Endodermal cell (in vitro differentiated cells): ENCODE measurements around the gene SRD5A1. TPM values are rescaled to one million over a fixed set of nuclear protein-coding genes. Genes with fewer than 3 reads are reported as not detected.

Experiments used
- DNase-seq: peaks from one replicate; pipeline ENCODE4 v3.0.0-alpha.2; 2017
- H3K27ac ChIP-seq: 2 replicates; pipeline ENCODE4 v1.5.1; 2013; ENCODE audit warnings: mild to moderate bottlenecking, low read depth, low read length, moderate library complexity
- H3K27me3 ChIP-seq: 2 replicates; pipeline ENCODE4 v1.6.1; 2013; ENCODE audit warnings: mild to moderate bottlenecking, low read length, moderate library complexity; ENCODE audit not compliant: insufficient read depth, control insufficient read depth, poor library complexity, severe bottlenecking
- H3K36me3 ChIP-seq: 2 replicates; pipeline ENCODE4 v1.7.0; 2013; ENCODE audit warnings: mild to moderate bottlenecking, low read length, moderate library complexity; ENCODE audit not compliant: control insufficient read depth, insufficient read depth
- H3K4me1 ChIP-seq: one replicate; pipeline ENCODE4 v1.7.0; 2013; ENCODE audit warnings: low read length; ENCODE audit not compliant: control insufficient read depth, insufficient read depth
- H3K4me3 ChIP-seq: 2 replicates; pipeline ENCODE4 v1.5.1; 2013; ENCODE audit warnings: mild to moderate bottlenecking, low read length, moderate library complexity
- H3K9ac ChIP-seq: 2 replicates; pipeline ENCODE4 v1.6.1; 2013; ENCODE audit warnings: mild to moderate bottlenecking, low read length, moderate library complexity; ENCODE audit not compliant: poor library complexity, severe bottlenecking; ENCODE audit errors: extremely low read depth
- H3K9me3 ChIP-seq: 2 replicates; pipeline ENCODE4 v1.6.1; 2013; ENCODE audit warnings: mild to moderate bottlenecking, low read length, moderate library complexity; ENCODE audit not compliant: control insufficient read depth
- H3K27ac Mint-ChIP-seq: 2 replicates; pipeline ENCODE4 v1.8.0; 2020; ENCODE audit warnings: mixed read lengths
- H3K27me3 Mint-ChIP-seq: 2 replicates; pipeline ENCODE4 v1.8.0; 2021; ENCODE audit warnings: mild to moderate bottlenecking, mixed read lengths; ENCODE audit not compliant: insufficient read depth
- H3K36me3 Mint-ChIP-seq: 2 replicates; pipeline ENCODE4 v1.8.0; 2020; ENCODE audit warnings: low read depth, mixed read lengths
- H3K4me1 Mint-ChIP-seq: 2 replicates; pipeline ENCODE4 v1.8.0; 2020; ENCODE audit warnings: mixed read lengths
- H3K4me3 Mint-ChIP-seq: 2 replicates; pipeline ENCODE4 v1.8.0; 2020; ENCODE audit warnings: mild to moderate bottlenecking, moderate library complexity, mixed read lengths
- H3K9me3 Mint-ChIP-seq: 2 replicates; pipeline ENCODE4 v1.8.0; 2020; ENCODE audit warnings: mild to moderate bottlenecking, mixed read lengths
- CTCF ChIP-seq: fragments of 200-600 bp; sonication (generic); conservative IDR thresholded peaks from 2 replicates; pipeline ENCODE4 v1.5.0; 2021; ENCODE audit warnings: antibody characterized with exemption, mild to moderate bottlenecking
- WGBS, 2 experiments: methylation state at CpG; one replicate each; pipeline versions ENCODE4 v1.1.5 to v1.1.7; 2013; ENCODE audit warnings: missing lambda C conversion rate in 2 of 2, mixed read lengths in 1 of 2; ENCODE audit not compliant: insufficient coverage in 1 of 2, insufficient read length in 1 of 2; 5-methylcytosine and 5-hydroxymethylcytosine counted together
- total RNA-seq, 2 donors: library from RNA; stranded (reverse); fragmentation: NEBNext Ultra II Directional in 1 of 2; extraction: Animal tissue kit (Norgen Biotek cat#: 25700) in 1 of 2; gene quantifications; 2 replicates in 1 of 2; 3 replicates in 1 of 2; pipeline ENCODE4 v1.2.1, GENCODE V29; 2021

The SRD5A1 gene
- total RNA-seq, 2 donors from 2014 or later, result 15.0 to 16.2 TPM

- H3K27ac ChIP-seq, result no peak overlapping the region
- peaks cover 10% of the 10 kb centered on the region for H3K36me3 ChIP-seq
- H3K9ac ChIP-seq, result no peak overlapping the region
- Mint-ChIP-seq H3K4me3 (no peak overlapping the region), H3K27me3 (no peaks in the 10 kb centered on the region), H3K27ac (no peak overlapping the region), H3K9me3 (peaks cover 9% of the 10 kb centered on the region), H3K4me1 (peaks cover 8% of the 10 kb centered on the region), H3K36me3 (peaks cover 25% of the 10 kb centered on the region)
- no peaks in the 10 kb centered on the region for H3K4me1 ChIP-seq
- no peaks in the 10 kb centered on the region for H3K9me3 ChIP-seq
- TF ChIP-seq CTCF, result no peak
- DNase-seq, result no peak
- no peak overlapping the region for H3K4me3 ChIP-seq
- 96% methylated on average over 7 of the region's 9 CpGs; no CpG with 5 or more reads in 1 of the 2 experiments for whole genome bisulfite sequencing, 2 experiments
- no peaks in the 10 kb centered on the region for H3K27me3 ChIP-seq
These were observed 16.4 kb downstream of the SRD5A1 start for GRCh38 chr5:6649681-6650080.

GRCh38 chr5:6652025-6652424 lies 18.8 kb downstream of the SRD5A1 start:
- no peak for DNase-seq
- Histone ChIP-seq H3K4me3 (no peak overlapping the region), H3K36me3 (peaks cover 33% of the 10 kb centered on the region), H3K27me3 (no peaks in the 10 kb centered on the region), H3K27ac (no peak overlapping the region), H3K9ac (no peak overlapping the region), H3K4me1 (no peaks in the 10 kb centered on the region), H3K9me3 (no peaks in the 10 kb centered on the region)
- Mint-ChIP-seq H3K4me3 (no peak overlapping the region), H3K4me1 (peaks cover 8% of the 10 kb centered on the region), H3K9me3 (peaks cover 9% of the 10 kb centered on the region), H3K27ac (no peak overlapping the region), H3K27me3 (no peaks in the 10 kb centered on the region), H3K36me3 (peaks cover 33% of the 10 kb centered on the region)
- TF ChIP-seq CTCF, result no peak
- WGBS, 2 experiments, result 94 to 100% methylated on average over 6 of the region's 6 CpGs

- no peak for TF ChIP-seq CTCF
These were observed 22.2 kb downstream of the SRD5A1 start for GRCh38 chr5:6655432-6655831.

More at GRCh38 chr5:6655432-6655831, 22.2 kb downstream of the SRD5A1 start:
- H3K27me3 ChIP-seq, result no peaks in the 10 kb centered on the region
- no peak overlapping the region for H3K27ac ChIP-seq
- Mint-ChIP-seq H3K27ac (no peak overlapping the region), H3K9me3 (no peaks in the 10 kb centered on the region), H3K36me3 (peaks cover 44% of the 10 kb centered on the region), H3K4me3 (no peak overlapping the region), H3K4me1 (no peaks in the 10 kb centered on the region), H3K27me3 (no peaks in the 10 kb centered on the region)
- H3K9me3 ChIP-seq, result no peaks in the 10 kb centered on the region
- H3K36me3 ChIP-seq, result peaks cover 53% of the 10 kb centered on the region
- no peaks in the 10 kb centered on the region for H3K4me1 ChIP-seq
- WGBS, 2 experiments, result 93 to 96% methylated on average over 7 to 8 of the region's 8 CpGs
- no peak overlapping the region for H3K4me3 ChIP-seq
- H3K9ac ChIP-seq, result no peak overlapping the region
- DNase-seq, result no peak
